Measurements from ENCODE around the gene SLC16A12. TPM values are rescaled to one million over a fixed set of nuclear protein-coding genes. Genes with fewer than 3 reads are reported as not detected.

The SLC16A12 gene
- total RNA-seq, 1 donor from 2014 or later, result not detected

GRCh38 chr10:89515031-89515841 lies 20.2 kb downstream of the SLC16A12 start:
- H3K4me3 Mint-ChIP-seq, result no peak overlapping the region
- ATAC-seq (ENCODE audit: low read depth) (no peak), DNase-seq (no peak)
- H3K36me3 Mint-ChIP-seq (ENCODE audit: low read depth), result no peaks in the 10 kb centered on the region
- H3K27ac Mint-ChIP-seq, result no peak overlapping the region
- intact Hi-C loops (cut with micrococcal nuclease), result no loop called here
- ChIA-PET POLR2A (no interaction called here), CTCF (no interaction called here)
- H3K4me1 Mint-ChIP-seq, result no peaks in the 10 kb centered on the region
- H3K9me3 Mint-ChIP-seq, result no peaks in the 10 kb centered on the region
- peaks cover 5% of the 10 kb centered on the region for H3K27me3 Mint-ChIP-seq
- no peak for TF ChIP-seq CTCF (IDR thresholded peaks at IDR 0.05)

GRCh38 chr10:89513206-89513605 lies 22.2 kb downstream of the SLC16A12 start:
- peaks cover 6% of the 10 kb centered on the region for H3K27me3 Mint-ChIP-seq
- intact Hi-C loops (cut with micrococcal nuclease), result no loop called here
- H3K4me3 Mint-ChIP-seq, result no peak overlapping the region
- no peaks in the 10 kb centered on the region for H3K4me1 Mint-ChIP-seq
- POLR2A ChIA-PET, result no interaction called here
- no peak for DNase-seq
- TF ChIP-seq CTCF (IDR thresholded peaks at IDR 0.05), result no peak
- peaks cover 5% of the 10 kb centered on the region for H3K9me3 Mint-ChIP-seq
- no peak overlapping the region for H3K27ac Mint-ChIP-seq
- CTCF ChIA-PET, result no interaction called here
- ATAC-seq (ENCODE audit: low read depth), result no peak
- no peaks in the 10 kb centered on the region for H3K36me3 Mint-ChIP-seq (ENCODE audit: low read depth)

- intact Hi-C loops (cut with micrococcal nuclease), result no loop called here
- Mint-ChIP-seq H3K27ac (no peak overlapping the region), H3K4me1 (peaks cover 16% of the 10 kb centered on the region), H3K36me3 (ENCODE audit: low read depth) (no peaks in the 10 kb centered on the region), H3K27me3 (peaks cover 13% of the 10 kb centered on the region), H3K9me3 (peaks cover 5% of the 10 kb centered on the region), H3K4me3 (no peak overlapping the region)
- CTCF ChIA-PET, result no interaction called here
- POLR2A ChIA-PET, result no interaction called here
- DNase-seq, result no peak
- TF ChIP-seq CTCF (IDR thresholded peaks at IDR 0.05), result no peak
- ATAC-seq (ENCODE audit: low read depth), result no peak
Observed at GRCh38 chr10:89505640-89506275, 29.6 kb downstream of the SLC16A12 start.

GRCh38 chr10:89504691-89505090 lies 30.7 kb downstream of the SLC16A12 start:
- CTCF ChIA-PET, result no interaction called here

More at GRCh38 chr10:89504691-89505090, 30.7 kb downstream of the SLC16A12 start:
- intact Hi-C loops (cut with micrococcal nuclease), result no loop called here
- POLR2A ChIA-PET, result no interaction called here
- TF ChIP-seq CTCF (IDR thresholded peaks at IDR 0.05), result no peak
- Mint-ChIP-seq H3K27ac (no peak overlapping the region), H3K4me1 (peaks cover 16% of the 10 kb centered on the region), H3K4me3 (no peak overlapping the region), H3K36me3 (ENCODE audit: low read depth) (no peaks in the 10 kb centered on the region), H3K27me3 (peaks cover 13% of the 10 kb centered on the region), H3K9me3 (peaks cover 2% of the 10 kb centered on the region)
- DNase-seq, result no peak
- no peak for ATAC-seq (ENCODE audit: low read depth)
